Nephron progenitor cell (in vitro differentiated cells): Measurements from ENCODE around the gene CAPN12.
A peak's percentile ranks its signal among the peaks of the same experiment; 100 is the strongest.
"Not testable (repeated sequence)": the region's sequence is repeated elsewhere in the genome, so short reads cannot be mapped to it uniquely, and the experiment has no call there.

ENCODE experiments used
- DNase-seq: peaks from one replicate; pipeline ENCODE4 v3.0.0; 2021
- H3K27ac Mint-ChIP-seq: 2 replicates; pipeline ENCODE4 v1.8.0; 2021; ENCODE audit warnings: mild to moderate bottlenecking, moderate library complexity, mixed read lengths
- H3K27me3 Mint-ChIP-seq: 2 replicates; pipeline ENCODE4 v1.8.0; 2021; ENCODE audit warnings: mild to moderate bottlenecking, low read depth, mixed read lengths; ENCODE audit not compliant: poor library complexity
- H3K36me3 Mint-ChIP-seq: 2 replicates; pipeline ENCODE4 v1.8.0; 2021; ENCODE audit warnings: low read depth, mixed read lengths
- H3K4me1 Mint-ChIP-seq: 2 replicates; pipeline ENCODE4 v1.8.0; 2021; ENCODE audit warnings: mixed read lengths
- H3K4me3 Mint-ChIP-seq: 2 replicates; pipeline ENCODE4 v1.8.0; 2021; ENCODE audit warnings: mild to moderate bottlenecking, moderate library complexity, mixed read lengths
- H3K9me3 Mint-ChIP-seq: 2 replicates; pipeline ENCODE4 v1.8.0; 2021; ENCODE audit warnings: mild to moderate bottlenecking, moderate library complexity, mixed read lengths
- CTCF ChIP-seq: fragments of 200-600 bp; sonication (generic); IDR thresholded peaks from 2 replicates; pipeline ENCODE4 v1.5.0; 2021; ENCODE audit warnings: antibody characterized with exemption

The CAPN12 gene

GRCh38 chr19:38788478-38789243, 44.4 kb upstream of the CAPN12 start, which contains the start of gene LGALS7B:
TSS of gene LGALS7B (plus strand) at chr19:38789200. CDS start at chr19:38789227, 27 bp downstream.
- no peak for DNase-seq
- Mint-ChIP-seq H3K27ac (peak within 1 kb of the TSS; percentile 46), H3K9me3 (peaks cover 6% of the 10 kb centered on the region), H3K27me3 (peaks cover 17% of the 10 kb centered on the region), H3K4me3 (no peak within 1 kb of the TSS), H3K4me1 (peaks cover 8% of the 10 kb centered on the region), H3K36me3 (no peaks in the 10 kb centered on the region)
- TF ChIP-seq CTCF = no peak

GRCh38 chr19:38786572-38787265, 42.4 kb upstream of the CAPN12 start:
- peaks cover 8% of the 10 kb centered on the region for H3K4me1 Mint-ChIP-seq
- peaks cover 20% of the 10 kb centered on the region for H3K27me3 Mint-ChIP-seq
- H3K27ac Mint-ChIP-seq = no peak overlapping the region

GRCh38 chr19:38786061-38786460, 41.8 kb upstream of the CAPN12 start:
- not testable (repeated sequence) for H3K9me3 Mint-ChIP-seq, DNase-seq, H3K4me3 Mint-ChIP-seq, H3K36me3 Mint-ChIP-seq, H3K4me1 Mint-ChIP-seq, H3K27ac Mint-ChIP-seq
- peaks cover 20% of the 10 kb centered on the region for H3K27me3 Mint-ChIP-seq

More at GRCh38 chr19:38786572-38787265, 42.4 kb upstream of the CAPN12 start:
- H3K36me3 Mint-ChIP-seq = no peaks in the 10 kb centered on the region
- no peak for DNase-seq
- no peak for TF ChIP-seq CTCF
- no peaks in the 10 kb centered on the region for H3K9me3 Mint-ChIP-seq
- H3K4me3 Mint-ChIP-seq = no peak overlapping the region

GRCh38 chr19:38785187-38785699, 41.0 kb upstream of the CAPN12 start:
- peaks cover 25% of the 10 kb centered on the region for H3K27me3 Mint-ChIP-seq
- H3K27ac Mint-ChIP-seq = no peak overlapping the region
- TF ChIP-seq CTCF = no peak
- H3K9me3 Mint-ChIP-seq = no peaks in the 10 kb centered on the region
- H3K4me1 Mint-ChIP-seq = peaks cover 8% of the 10 kb centered on the region
- no peak for DNase-seq
- no peak overlapping the region for H3K4me3 Mint-ChIP-seq
- no peaks in the 10 kb centered on the region for H3K36me3 Mint-ChIP-seq

- Mint-ChIP-seq H3K27ac (no peak overlapping the region), H3K9me3 (no peaks in the 10 kb centered on the region), H3K27me3 (peaks cover 34% of the 10 kb centered on the region), H3K36me3 (no peaks in the 10 kb centered on the region), H3K4me1 (peaks cover 8% of the 10 kb centered on the region), H3K4me3 (no peak overlapping the region)
- no peak for TF ChIP-seq CTCF
- no peak for DNase-seq
Observed at GRCh38 chr19:38784224-38784623, 40.0 kb upstream of the CAPN12 start.

- not testable (repeated sequence) for H3K4me3 Mint-ChIP-seq, H3K9me3 Mint-ChIP-seq, H3K4me1 Mint-ChIP-seq, DNase-seq, H3K27ac Mint-ChIP-seq, H3K36me3 Mint-ChIP-seq
- H3K27me3 Mint-ChIP-seq = peaks cover 34% of the 10 kb centered on the region
Observed at GRCh38 chr19:38782212-38782611, 37.9 kb upstream of the CAPN12 start.
